HL-60 (cell line): ENCODE results near the gene ARL2BP.

ENCODE experiments used
- GABPA ChIP-seq: IDR thresholded peaks from 2 replicates; pipeline ENCODE4 v1.6.1; 2012; ENCODE audit warnings: low read depth
- POLR2AphosphoS5 ChIP-seq: IDR thresholded peaks from 2 replicates; pipeline ENCODE4 v1.6.1; 2012; ENCODE audit warnings: low read depth
- TF ChIP-seq, protein P1 (sequence below): IDR thresholded peaks from one replicate; pipeline ENCODE4 v1.5.1; 2011; ENCODE audit warnings: low read length, control low read depth, inconsistent platforms; ENCODE audit not compliant: insufficient read depth
- TF ChIP-seq, protein P2 (sequence below): IDR thresholded peaks from 2 replicates; pipeline ENCODE4 v1.6.1; 2012; ENCODE audit warnings: low read depth; ENCODE audit not compliant: insufficient replicate concordance

DNA sequence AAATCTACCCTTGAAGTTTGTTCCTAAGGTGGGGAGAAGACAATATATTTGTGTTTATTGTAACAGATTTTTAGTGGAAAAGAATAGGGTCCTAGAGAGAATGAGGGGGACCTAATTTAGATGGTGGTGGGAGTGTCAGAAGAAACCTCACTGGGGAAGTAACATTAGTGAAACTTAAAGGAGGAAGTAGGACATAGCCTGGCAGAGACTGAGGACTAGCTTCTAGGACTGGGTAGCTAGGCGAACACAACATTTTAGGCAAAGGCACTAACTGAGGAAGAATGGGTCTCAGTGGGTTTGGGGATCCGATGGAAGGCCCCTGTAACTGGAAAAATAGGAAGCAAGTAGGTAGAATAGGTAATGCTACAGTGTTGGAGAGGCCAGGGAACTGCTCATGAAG is 4.2 kb upstream of the ARL2BP start:
- TF ChIP-seq, protein P1, sequence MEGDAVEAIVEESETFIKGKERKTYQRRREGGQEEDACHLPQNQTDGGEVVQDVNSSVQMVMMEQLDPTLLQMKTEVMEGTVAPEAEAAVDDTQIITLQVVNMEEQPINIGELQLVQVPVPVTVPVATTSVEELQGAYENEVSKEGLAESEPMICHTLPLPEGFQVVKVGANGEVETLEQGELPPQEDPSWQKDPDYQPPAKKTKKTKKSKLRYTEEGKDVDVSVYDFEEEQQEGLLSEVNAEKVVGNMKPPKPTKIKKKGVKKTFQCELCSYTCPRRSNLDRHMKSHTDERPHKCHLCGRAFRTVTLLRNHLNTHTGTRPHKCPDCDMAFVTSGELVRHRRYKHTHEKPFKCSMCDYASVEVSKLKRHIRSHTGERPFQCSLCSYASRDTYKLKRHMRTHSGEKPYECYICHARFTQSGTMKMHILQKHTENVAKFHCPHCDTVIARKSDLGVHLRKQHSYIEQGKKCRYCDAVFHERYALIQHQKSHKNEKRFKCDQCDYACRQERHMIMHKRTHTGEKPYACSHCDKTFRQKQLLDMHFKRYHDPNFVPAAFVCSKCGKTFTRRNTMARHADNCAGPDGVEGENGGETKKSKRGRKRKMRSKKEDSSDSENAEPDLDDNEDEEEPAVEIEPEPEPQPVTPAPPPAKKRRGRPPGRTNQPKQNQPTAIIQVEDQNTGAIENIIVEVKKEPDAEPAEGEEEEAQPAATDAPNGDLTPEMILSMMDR, result no peak
- TF ChIP-seq GABPA (no peak), POLR2AphosphoS5 (no peak; the same call in 1 of the 2 replicates)
- TF ChIP-seq, protein P2, sequence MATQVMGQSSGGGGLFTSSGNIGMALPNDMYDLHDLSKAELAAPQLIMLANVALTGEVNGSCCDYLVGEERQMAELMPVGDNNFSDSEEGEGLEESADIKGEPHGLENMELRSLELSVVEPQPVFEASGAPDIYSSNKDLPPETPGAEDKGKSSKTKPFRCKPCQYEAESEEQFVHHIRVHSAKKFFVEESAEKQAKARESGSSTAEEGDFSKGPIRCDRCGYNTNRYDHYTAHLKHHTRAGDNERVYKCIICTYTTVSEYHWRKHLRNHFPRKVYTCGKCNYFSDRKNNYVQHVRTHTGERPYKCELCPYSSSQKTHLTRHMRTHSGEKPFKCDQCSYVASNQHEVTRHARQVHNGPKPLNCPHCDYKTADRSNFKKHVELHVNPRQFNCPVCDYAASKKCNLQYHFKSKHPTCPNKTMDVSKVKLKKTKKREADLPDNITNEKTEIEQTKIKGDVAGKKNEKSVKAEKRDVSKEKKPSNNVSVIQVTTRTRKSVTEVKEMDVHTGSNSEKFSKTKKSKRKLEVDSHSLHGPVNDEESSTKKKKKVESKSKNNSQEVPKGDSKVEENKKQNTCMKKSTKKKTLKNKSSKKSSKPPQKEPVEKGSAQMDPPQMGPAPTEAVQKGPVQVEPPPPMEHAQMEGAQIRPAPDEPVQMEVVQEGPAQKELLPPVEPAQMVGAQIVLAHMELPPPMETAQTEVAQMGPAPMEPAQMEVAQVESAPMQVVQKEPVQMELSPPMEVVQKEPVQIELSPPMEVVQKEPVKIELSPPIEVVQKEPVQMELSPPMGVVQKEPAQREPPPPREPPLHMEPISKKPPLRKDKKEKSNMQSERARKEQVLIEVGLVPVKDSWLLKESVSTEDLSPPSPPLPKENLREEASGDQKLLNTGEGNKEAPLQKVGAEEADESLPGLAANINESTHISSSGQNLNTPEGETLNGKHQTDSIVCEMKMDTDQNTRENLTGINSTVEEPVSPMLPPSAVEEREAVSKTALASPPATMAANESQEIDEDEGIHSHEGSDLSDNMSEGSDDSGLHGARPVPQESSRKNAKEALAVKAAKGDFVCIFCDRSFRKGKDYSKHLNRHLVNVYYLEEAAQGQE, result no peak
